Measurements from ENCODE around the gene TMEM132D. TPM values are rescaled to one million over a fixed set of nuclear protein-coding genes. Genes with fewer than 3 reads are reported as not detected.

The TMEM132D gene
- total and polyA plus RNA-seq, 2 experiments from 2014 or later: 2.0 to 2.4 TPM

DNA sequence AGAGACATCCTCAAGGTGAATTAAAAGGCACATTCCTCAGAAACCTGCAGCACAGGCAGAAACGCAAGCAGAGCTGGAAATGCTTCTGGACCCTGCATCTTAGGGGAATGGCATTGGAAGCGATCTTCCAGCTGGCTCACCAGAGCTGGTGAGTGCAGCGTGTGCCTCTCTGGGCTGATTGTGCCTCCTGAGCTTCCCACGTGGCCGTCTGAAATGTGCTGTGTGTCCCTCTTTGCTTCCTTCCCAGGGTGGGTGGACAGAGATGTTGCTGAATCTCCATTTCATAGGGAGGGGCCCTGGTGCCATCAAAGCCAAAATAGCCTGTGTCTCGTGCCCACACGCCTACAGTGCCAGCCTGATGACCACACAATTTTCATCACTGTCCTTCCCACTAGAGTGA, 34.3 kb upstream of the TMEM132D start:
- H3K9me2 ChIP-seq (replicated peaks; ENCODE audit: insufficient read depth): no peaks in the 10 kb centered on the region
- no peaks in the 10 kb centered on the region for H3K36me3 ChIP-seq (replicated peaks; ENCODE audit: insufficient read depth, low read depth)
- H3K79me2 ChIP-seq: no peaks in the 10 kb centered on the region
- no peak overlapping the region for H3K4me3 ChIP-seq
- no peaks in the 10 kb centered on the region for H3K27me3 ChIP-seq
- TF ChIP-seq CTCF (IDR thresholded peaks at IDR 0.05; ENCODE audit: poor library complexity) (no peak), EZH2 (IDR thresholded peaks at IDR 0.05; ENCODE audit: borderline replicate concordance) (no peak), EZH2phosphoT487 (IDR thresholded peaks at IDR 0.05; ENCODE audit: low read depth, severe bottlenecking, unreplicated experiment) (no peak)
- no peak overlapping the region for H2AFZ ChIP-seq
- 71% methylated on average over 7 of the region's 7 CpGs for WGBS (ENCODE audit: low lambda C conversion rate, missing lambda C conversion rate)
- H3K4me2 ChIP-seq: no peak overlapping the region
- no peaks in the 10 kb centered on the region for H3K9me3 ChIP-seq (ENCODE audit: low read depth)
- no peaks in the 10 kb centered on the region for H3K4me1 ChIP-seq (ENCODE audit: insufficient read depth)
- H4K20me1 ChIP-seq (ENCODE audit: insufficient read depth, poor library complexity, severe bottlenecking): no peaks in the 10 kb centered on the region
- no peak for DNase-seq (ENCODE audit: low spot score)
- H3K27ac ChIP-seq: no peak overlapping the region

GRCh38 chr12:129937426-129937825, 33.6 kb upstream of the TMEM132D start:
- H3K4me3 ChIP-seq: no peak overlapping the region
- DNase-seq (ENCODE audit: low spot score): no peak
- no peaks in the 10 kb centered on the region for H3K4me1 ChIP-seq (ENCODE audit: insufficient read depth)
- H3K27ac ChIP-seq: no peak overlapping the region
- no peak overlapping the region for H3K4me2 ChIP-seq
- no peaks in the 10 kb centered on the region for H3K27me3 ChIP-seq
- H4K20me1 ChIP-seq (ENCODE audit: insufficient read depth, poor library complexity, severe bottlenecking): no peaks in the 10 kb centered on the region
- TF ChIP-seq EZH2phosphoT487 (IDR thresholded peaks at IDR 0.05; ENCODE audit: low read depth, severe bottlenecking, unreplicated experiment) (no peak), CTCF (IDR thresholded peaks at IDR 0.05; ENCODE audit: poor library complexity) (no peak)
- no peaks in the 10 kb centered on the region for H3K9me2 ChIP-seq (replicated peaks; ENCODE audit: insufficient read depth)
- H2AFZ ChIP-seq: no peak overlapping the region
- no peaks in the 10 kb centered on the region for H3K79me2 ChIP-seq
- WGBS (ENCODE audit: low lambda C conversion rate, missing lambda C conversion rate): 76% methylated on average over 5 of the region's 5 CpGs
- H3K9me3 ChIP-seq (ENCODE audit: low read depth): no peaks in the 10 kb centered on the region
- no peaks in the 10 kb centered on the region for H3K36me3 ChIP-seq (replicated peaks; ENCODE audit: insufficient read depth, low read depth)

DNA sequence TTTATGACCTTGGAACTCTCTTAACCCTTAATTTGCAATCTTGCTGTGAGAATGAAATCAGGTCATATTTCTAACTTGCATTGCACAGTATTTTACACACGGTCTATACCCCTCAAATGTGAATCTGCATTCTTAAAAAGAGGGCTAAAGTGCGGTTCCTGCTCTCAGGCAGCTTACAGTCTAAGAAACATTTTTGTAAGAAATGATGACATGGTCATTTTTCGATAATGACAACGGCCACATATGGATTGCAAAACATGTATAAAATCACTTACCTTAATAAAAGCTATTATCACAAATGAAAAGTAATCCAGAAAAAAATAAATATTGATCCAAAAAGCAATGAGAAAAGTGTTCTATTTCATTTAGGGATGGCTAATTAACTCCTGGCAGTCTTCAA, 24.8 kb upstream of the TMEM132D start:
- Histone ChIP-seq H3K27ac (no peak overlapping the region), H3K36me3 (replicated peaks; ENCODE audit: insufficient read depth, low read depth) (no peaks in the 10 kb centered on the region), H3K9me2 (replicated peaks; ENCODE audit: insufficient read depth) (no peaks in the 10 kb centered on the region), H3K27me3 (no peaks in the 10 kb centered on the region), H3K79me2 (no peaks in the 10 kb centered on the region), H3K4me2 (no peak overlapping the region), H3K4me1 (ENCODE audit: insufficient read depth) (no peaks in the 10 kb centered on the region), H4K20me1 (ENCODE audit: insufficient read depth, poor library complexity, severe bottlenecking) (no peaks in the 10 kb centered on the region), H3K4me3 (no peak overlapping the region), H3K9me3 (ENCODE audit: low read depth) (no peaks in the 10 kb centered on the region), H2AFZ (no peak overlapping the region)
- DNase-seq (ENCODE audit: low spot score): no peak
- WGBS (ENCODE audit: low lambda C conversion rate, missing lambda C conversion rate): 94% methylated on average over 4 of the region's 4 CpGs
- TF ChIP-seq CTCF (IDR thresholded peaks at IDR 0.05; ENCODE audit: poor library complexity) (no peak), EZH2 (IDR thresholded peaks at IDR 0.05; ENCODE audit: borderline replicate concordance) (no peak), EZH2phosphoT487 (IDR thresholded peaks at IDR 0.05; ENCODE audit: low read depth, severe bottlenecking, unreplicated experiment) (no peak)

DNA sequence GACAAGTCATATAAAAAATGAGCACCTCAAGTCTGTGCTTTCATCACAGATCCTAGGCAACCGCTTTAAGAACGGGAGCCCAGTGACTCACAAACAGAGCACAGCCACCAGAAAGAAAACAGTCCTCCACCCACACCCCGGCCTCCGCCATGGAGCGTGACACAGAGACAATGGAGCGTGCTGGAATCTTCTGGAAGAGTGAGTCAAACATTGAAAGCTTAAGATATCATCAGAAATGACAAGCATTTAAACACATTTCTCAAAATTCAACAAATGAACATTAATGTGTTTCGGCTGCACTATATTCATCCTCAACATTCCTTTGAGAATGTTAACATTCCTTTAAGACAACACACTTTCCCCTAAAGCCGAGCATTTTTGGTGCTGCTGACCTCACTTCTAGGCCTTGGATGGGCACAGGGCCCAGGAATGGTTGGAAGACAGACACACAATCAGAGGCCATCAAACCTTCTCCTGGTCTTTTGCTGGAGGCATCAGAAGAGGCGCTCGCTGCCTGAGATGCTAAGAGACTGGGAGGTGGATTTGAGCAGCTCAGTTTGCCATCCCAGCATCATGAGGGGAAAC, 23.6 kb upstream of the TMEM132D start:
- Histone ChIP-seq H3K36me3 (replicated peaks; ENCODE audit: insufficient read depth, low read depth) (no peaks in the 10 kb centered on the region), H3K9me2 (replicated peaks; ENCODE audit: insufficient read depth) (no peaks in the 10 kb centered on the region), H3K4me3 (no peak overlapping the region), H2AFZ (no peak overlapping the region), H3K27me3 (peaks cover 6% of the 10 kb centered on the region), H4K20me1 (ENCODE audit: insufficient read depth, poor library complexity, severe bottlenecking) (no peaks in the 10 kb centered on the region), H3K9me3 (ENCODE audit: low read depth) (no peaks in the 10 kb centered on the region), H3K27ac (no peak overlapping the region), H3K4me2 (no peak overlapping the region), H3K4me1 (ENCODE audit: insufficient read depth) (no peaks in the 10 kb centered on the region), H3K79me2 (no peaks in the 10 kb centered on the region)
- TF ChIP-seq CTCF (IDR thresholded peaks at IDR 0.05; ENCODE audit: poor library complexity) (no peak), EZH2phosphoT487 (IDR thresholded peaks at IDR 0.05; ENCODE audit: low read depth, severe bottlenecking, unreplicated experiment) (no peak), EZH2 (IDR thresholded peaks at IDR 0.05; ENCODE audit: borderline replicate concordance) (no peak)
- WGBS (ENCODE audit: low lambda C conversion rate, missing lambda C conversion rate): 90% methylated on average over 10 of the region's 10 CpGs
- DNase-seq (ENCODE audit: low spot score): no peak
